ENCODE results near the gene CAMTA1. TPM values are rescaled to one million over a fixed set of nuclear protein-coding genes. Genes with fewer than 3 reads are reported as not detected.

Gene CAMTA1
- polyA plus RNA-seq, 3 donors from 2014 or later = 52.7 to 89.0 (median 71.0) TPM

DNA sequence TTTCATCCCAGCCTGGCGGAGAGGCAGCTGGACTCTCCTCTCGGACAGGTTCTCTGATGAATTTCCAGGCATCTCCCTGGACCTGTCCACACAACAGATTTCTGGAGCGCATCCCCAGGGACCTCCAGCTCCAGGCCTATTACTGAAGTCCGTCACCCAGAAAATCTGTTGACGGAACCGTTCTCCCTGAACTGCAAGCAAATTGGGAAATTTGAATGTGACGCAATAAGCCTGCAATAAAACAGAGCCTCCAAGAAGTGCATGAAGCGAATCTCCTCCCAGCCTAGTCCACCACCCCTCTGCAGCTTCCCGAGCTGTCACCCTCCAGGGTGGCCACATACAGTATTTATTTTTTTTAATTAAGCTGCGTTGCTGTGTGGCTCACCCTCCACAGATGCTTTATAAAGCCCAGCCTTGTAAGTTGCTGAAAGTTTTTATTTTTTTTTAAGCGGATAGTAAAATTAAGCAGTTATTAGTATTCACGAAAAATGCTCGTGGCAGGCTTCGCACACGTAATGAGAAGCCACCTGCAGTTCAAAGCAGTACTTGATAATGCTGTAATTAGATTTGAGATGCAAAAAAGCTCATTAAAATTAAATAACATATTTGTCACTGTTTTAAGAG is 173.3 kb downstream of the CAMTA1 start:
- Mint-ChIP-seq H3K36me3 (no peaks in the 10 kb centered on the region), H3K4me3 (no peak overlapping the region), H3K9me3 (peaks cover 0 to 2% (median 0%) of the 10 kb centered on the region in 6 donors), H3K27ac (no peak overlapping the region), H3K4me1 (peaks cover 3 to 4% of the 10 kb centered on the region in 2 donors), H3K27me3 (ENCODE audit: low read depth in 3 of 3) (peaks cover 3 to 12% (median 7%) of the 10 kb centered on the region in 3 donors)
- no peak for DNase-seq

DNA sequence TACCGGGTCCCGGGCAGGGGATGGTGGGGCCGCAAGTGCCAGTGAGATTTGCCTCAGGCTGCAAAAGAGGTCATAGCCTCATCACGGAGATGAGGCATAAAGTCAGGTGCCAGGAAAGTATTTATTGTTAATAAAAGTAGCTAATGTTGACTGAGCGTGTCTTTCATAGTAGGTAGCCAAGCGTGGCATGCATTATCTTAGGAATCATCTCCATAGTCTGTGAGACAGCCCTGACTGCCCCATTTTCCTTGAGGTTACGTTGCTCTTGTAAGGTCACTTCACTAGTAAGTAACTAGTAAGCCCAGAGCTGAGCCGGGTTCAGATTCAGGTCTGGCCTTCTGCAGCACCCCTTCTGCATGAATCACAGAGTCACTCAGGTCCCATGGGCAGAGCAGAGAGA is 174.2 kb downstream of the CAMTA1 start:
- no peaks in the 10 kb centered on the region for H3K36me3 Mint-ChIP-seq
- no peak overlapping the region for H3K27ac Mint-ChIP-seq
- H3K9me3 Mint-ChIP-seq = peaks cover 0 to 2% (median 0%) of the 10 kb centered on the region in 6 donors
- H3K4me1 Mint-ChIP-seq = peaks cover 4 to 7% of the 10 kb centered on the region in 2 donors
- H3K4me3 Mint-ChIP-seq = no peak overlapping the region
- peaks cover 3 to 14% (median 12%) of the 10 kb centered on the region in 3 donors for H3K27me3 Mint-ChIP-seq (ENCODE audit: low read depth in 3 of 3)
- DNase-seq = no peak

DNA sequence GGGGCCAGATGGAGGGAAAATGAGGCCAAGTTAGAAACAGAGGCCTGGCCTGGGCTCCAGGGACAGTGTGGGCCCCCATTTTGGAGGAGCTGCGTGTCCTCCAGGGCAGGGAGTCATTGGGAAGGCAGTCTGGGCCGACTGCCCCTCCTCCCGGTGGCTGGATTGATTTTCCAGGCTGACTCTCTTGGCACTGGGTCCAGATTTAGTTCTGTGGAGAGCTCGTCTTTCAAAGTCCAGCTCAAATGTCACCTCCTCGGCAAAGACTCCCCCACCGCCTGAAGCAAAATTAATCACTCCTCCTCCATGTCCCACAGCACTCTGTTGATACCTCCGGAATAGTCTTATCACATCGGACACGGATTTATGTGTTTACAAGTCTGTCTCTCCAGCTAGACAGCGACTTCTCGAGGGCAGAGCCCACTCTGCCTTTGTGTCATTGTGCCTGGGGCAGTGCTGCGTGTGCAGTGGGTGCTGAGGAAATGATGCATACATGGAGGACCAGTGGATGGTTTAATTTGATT is 175.1 kb downstream of the CAMTA1 start:
- no peak overlapping the region for H3K4me3 Mint-ChIP-seq
- H3K9me3 Mint-ChIP-seq = peaks cover 0 to 2% (median 0%) of the 10 kb centered on the region in 6 donors
- peaks cover 4 to 20% (median 12%) of the 10 kb centered on the region in 3 donors for H3K27me3 Mint-ChIP-seq (ENCODE audit: low read depth in 3 of 3)
- no peak overlapping the region for H3K27ac Mint-ChIP-seq
- H3K36me3 Mint-ChIP-seq = no peaks in the 10 kb centered on the region
- peaks cover 4 to 7% of the 10 kb centered on the region in 2 donors for H3K4me1 Mint-ChIP-seq
- DNase-seq = no peak

DNA sequence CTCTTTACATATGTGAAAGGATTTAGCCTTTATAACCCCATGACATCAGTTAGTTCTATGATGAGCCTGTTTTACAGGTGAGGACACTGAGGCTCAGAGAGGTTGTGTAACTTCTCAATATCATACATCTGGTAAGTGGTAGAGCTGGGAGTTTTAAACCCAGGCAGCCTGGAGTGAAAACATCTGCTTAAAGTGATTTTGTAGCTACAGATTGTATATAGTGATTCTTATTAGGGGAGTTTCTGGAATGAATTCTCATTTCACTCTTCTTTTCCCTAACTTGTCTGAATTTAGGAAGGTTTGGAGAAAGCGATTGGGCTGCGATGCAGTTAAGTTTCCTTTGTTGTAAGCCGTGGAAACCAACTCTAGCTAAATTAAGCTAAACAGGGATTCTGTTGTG is 175.6 kb downstream of the CAMTA1 start:
- DNase-seq = no peak
- Mint-ChIP-seq H3K4me3 (peak overlapping the region in 2 of 5 donors; percentile 21 to 23), H3K4me1 (peaks cover 4 to 7% of the 10 kb centered on the region in 2 donors), H3K27ac (no peak overlapping the region), H3K36me3 (no peaks in the 10 kb centered on the region), H3K9me3 (peaks cover 0 to 2% (median 0%) of the 10 kb centered on the region in 6 donors), H3K27me3 (ENCODE audit: low read depth in 3 of 3) (peaks cover 4 to 24% (median 12%) of the 10 kb centered on the region in 3 donors)

DNA sequence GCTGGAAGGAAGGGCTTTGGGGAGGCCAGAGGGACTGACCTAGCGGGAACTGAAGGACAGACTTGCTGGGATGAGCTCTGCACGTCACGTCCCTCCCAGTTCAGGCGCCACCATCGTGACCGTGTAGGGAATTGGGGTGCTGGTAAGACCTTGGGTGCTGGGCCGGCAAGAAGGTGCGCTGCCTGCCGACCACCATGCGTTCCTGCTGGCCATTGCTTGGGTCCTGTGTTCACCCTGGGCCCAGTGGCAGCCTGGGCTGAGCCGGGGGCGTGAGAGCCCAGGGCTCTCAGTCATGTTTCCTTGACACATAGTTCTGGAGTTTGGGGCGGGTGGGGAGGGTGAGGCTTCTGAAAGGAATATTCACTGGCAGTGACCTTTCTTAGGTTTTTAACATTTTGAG is 176.0 kb downstream of the CAMTA1 start:
- Mint-ChIP-seq H3K4me3 (peak overlapping the region in 2 of 5 donors; percentile 21 to 23), H3K9me3 (peaks cover 0 to 2% (median 0%) of the 10 kb centered on the region in 6 donors), H3K27ac (no peak overlapping the region), H3K36me3 (no peaks in the 10 kb centered on the region), H3K27me3 (ENCODE audit: low read depth in 3 of 3) (peaks cover 4 to 28% (median 10%) of the 10 kb centered on the region in 3 donors), H3K4me1 (peaks cover 4 to 7% of the 10 kb centered on the region in 2 donors)
- DNase-seq = no peak

DNA sequence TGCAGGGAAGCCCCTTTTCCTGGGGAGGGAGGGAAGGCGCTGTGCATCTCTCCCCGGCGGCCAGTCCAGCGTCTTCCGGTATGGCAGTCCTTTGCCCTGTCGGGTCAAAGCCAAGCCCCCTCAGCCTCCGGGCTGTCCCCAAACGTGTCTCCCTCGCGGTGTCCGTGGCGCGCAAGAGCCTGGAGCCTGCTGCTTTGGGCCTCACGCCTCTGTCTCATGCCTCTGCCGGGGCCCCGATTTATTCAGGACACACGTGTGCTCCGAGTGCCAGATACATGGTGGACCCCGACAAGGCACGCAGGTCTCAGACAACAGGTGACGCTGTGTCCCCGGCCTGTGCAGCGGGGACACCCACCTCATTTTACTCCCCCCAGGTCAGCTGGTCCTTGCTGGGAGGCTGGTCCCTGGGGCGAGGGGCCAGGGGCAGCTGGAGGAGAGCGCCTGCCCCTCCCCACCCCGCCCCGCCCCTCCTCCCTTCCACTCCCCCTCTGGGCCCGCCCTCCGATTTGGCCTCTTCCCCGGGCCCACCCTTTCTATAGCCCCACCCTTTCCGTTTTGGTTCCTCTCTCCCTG is 176.7 kb downstream of the CAMTA1 start:
- H3K27me3 Mint-ChIP-seq (ENCODE audit: low read depth in 3 of 3) = peaks cover 7 to 29% (median 8%) of the 10 kb centered on the region in 3 donors
- H3K27ac Mint-ChIP-seq = no peak overlapping the region
- peaks cover 4 to 7% of the 10 kb centered on the region in 2 donors for H3K4me1 Mint-ChIP-seq
- H3K4me3 Mint-ChIP-seq = peak overlapping the region in 2 of 5 donors; percentile 30 to 35
- peaks cover 0 to 2% (median 0%) of the 10 kb centered on the region in 6 donors for H3K9me3 Mint-ChIP-seq
- DNase-seq = no peak
- H3K36me3 Mint-ChIP-seq = no peaks in the 10 kb centered on the region

DNA sequence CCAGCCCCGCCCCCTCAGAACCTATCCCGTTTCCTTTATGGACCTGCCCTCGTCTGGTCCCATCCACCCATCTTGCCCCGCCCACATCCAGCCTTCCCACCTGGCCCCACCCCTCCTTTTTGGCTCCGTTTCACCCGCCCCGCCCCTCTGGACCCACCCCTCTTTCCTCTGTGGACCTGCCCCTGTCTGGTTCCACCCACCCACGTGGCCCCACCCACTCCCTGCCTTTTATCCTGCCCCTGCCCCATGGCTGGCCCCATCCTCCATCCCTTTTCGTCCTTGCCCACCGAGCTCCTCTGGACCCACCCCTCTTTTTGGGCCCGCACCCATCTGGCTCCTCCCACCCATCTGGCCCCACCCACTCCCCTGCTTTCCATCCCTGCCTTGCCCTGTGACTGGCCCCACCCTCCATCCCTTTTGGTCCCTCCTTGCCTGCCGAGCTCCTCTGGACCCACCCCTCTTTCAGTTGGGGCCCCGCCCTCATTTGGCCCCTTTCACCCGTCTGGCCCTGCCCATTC is 177.3 kb downstream of the CAMTA1 start:
- Mint-ChIP-seq H3K36me3 (no peaks in the 10 kb centered on the region), H3K4me3 (peak overlapping the region in 3 of 5 donors; percentile 17 to 37 (median 30)), H3K27me3 (ENCODE audit: low read depth in 3 of 3) (peaks cover 7 to 27% (median 10%) of the 10 kb centered on the region in 3 donors), H3K9me3 (peaks cover 0 to 2% (median 0%) of the 10 kb centered on the region in 6 donors), H3K4me1 (peaks cover 4 to 7% of the 10 kb centered on the region in 2 donors), H3K27ac (no peak overlapping the region)
- DNase-seq = no peak

DNA sequence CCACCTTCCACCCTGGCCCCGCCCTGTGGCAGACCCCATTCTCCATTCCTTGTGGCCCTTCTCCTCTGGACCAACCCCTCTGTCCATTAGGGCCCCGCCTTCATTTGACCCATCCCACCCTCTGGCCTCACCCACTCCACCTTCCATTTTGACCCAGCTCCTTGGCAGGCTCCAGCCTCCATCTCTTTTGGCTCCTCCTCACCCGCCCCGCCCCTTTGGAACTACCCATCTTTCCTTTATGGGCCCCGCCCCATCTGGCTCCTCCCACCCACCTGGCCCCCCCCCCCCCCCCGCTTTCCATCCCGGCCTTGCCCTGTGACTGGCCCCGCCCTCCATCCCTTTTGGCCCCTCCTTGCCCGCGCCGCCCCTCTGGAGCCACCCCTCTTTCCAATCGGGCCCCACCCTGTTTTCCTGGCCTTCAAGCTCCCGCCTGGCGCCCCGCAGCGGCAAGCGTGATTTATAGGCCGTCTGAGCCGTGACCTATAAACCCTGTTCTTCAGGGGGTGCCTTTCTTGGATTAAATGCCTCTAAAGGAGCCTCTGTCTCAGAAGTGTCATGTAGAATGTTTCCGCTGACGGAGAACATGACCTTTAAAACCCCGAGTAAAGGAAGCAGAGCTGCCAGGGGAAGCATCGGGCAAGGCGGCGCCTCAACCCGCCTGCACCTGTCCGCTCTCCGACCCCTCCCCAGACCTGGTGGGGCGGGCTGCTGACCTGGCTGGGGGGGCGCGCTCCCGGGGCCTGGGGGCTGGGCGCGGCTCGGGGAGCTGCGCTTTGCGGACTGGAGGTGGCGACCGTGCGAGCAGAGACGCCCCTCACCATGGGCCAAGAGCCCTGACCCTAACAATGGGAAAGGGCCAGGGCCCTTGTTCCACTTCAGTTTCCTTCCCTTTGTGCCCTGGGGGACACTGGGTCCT is 178.0 kb downstream of the CAMTA1 start:
- peaks cover 7 to 27% (median 13%) of the 10 kb centered on the region in 3 donors for H3K27me3 Mint-ChIP-seq (ENCODE audit: low read depth in 3 of 3)
- peaks cover 0 to 2% (median 0%) of the 10 kb centered on the region in 6 donors for H3K9me3 Mint-ChIP-seq
- H3K27ac Mint-ChIP-seq = peak overlapping the region in 1 of 6 donors; percentile 36
- peaks cover 4 to 7% of the 10 kb centered on the region in 2 donors for H3K4me1 Mint-ChIP-seq
- peak in 2 of 3 donors; percentile 6 to 8 for DNase-seq
- peak overlapping the region; percentile 37 to 75 (median 51) for H3K4me3 Mint-ChIP-seq
- H3K36me3 Mint-ChIP-seq = no peaks in the 10 kb centered on the region

DNA sequence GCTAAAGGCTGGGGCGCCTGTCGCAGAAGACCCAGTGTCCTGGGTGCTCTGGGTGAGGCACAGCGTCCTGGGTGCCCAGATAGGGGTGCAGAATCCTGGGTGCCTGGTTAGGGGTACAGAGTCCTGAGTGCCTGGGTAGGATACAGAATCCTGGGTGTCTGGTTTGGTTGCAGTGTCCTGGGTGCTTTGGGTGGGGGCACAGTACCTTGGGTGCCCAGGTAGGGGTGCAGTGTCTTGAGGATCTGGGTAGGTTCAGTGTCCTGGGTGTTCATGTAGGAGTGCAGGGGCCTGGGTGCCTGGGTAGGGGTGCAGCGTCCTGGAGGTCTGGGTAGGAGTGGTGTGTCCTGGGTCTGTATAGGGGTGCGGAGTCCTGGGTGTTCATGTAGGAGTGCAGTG is 178.7 kb downstream of the CAMTA1 start:
- H3K4me1 Mint-ChIP-seq = peaks cover 11 to 12% of the 10 kb centered on the region in 2 donors
- H3K27ac Mint-ChIP-seq = no peak overlapping the region
- H3K27me3 Mint-ChIP-seq (ENCODE audit: low read depth in 3 of 3) = peaks cover 7 to 29% (median 17%) of the 10 kb centered on the region in 3 donors
- H3K4me3 Mint-ChIP-seq = peak overlapping the region; percentile 20 to 51 (median 36)
- DNase-seq = no peak
- no peaks in the 10 kb centered on the region for H3K36me3 Mint-ChIP-seq
- peaks cover 0 to 2% (median 0%) of the 10 kb centered on the region in 6 donors for H3K9me3 Mint-ChIP-seq

DNA sequence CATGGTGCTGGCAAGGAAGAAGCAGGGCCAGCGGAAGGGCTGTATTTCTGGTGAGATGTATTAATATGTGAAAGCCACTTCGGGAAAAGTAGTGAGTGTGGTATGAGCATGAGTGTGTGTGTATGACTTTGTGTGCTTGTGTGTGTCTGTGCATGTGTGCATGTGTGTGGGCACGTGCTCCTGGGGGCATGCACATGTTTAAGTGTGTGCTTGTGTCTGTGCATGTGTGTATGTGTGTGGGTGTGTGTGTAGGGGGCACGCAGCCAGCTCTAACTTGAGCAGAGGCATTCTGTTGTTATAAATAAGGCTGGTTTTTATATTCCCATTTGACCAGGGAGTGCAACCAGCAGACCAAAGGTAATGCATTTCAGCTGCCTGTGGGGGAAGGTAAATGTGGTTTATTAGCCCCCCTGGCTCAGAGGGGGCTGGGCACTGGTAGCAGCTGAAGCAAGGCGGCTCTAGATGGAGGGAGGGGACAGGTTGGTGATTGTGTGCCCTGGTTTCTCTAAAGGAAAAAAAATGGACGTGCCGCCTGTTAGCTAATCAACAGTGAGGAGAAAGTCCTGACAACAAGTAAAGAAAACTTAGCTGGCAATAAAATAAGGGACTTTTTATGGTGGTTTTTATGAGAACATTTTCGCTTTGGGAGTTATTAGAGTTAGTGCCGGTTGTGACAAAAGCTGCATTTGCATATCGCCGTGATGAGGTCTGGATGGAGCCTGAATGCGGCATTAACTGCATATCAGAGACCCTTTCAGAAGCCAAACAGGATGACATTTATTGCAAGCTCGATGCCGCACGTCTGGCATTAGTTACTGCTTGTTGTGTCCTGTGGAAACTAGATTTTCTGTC is 180.1 kb downstream of the CAMTA1 start:
- Mint-ChIP-seq H3K9me3 (peaks cover 0 to 2% (median 0%) of the 10 kb centered on the region in 6 donors), H3K4me3 (no peak overlapping the region), H3K36me3 (no peaks in the 10 kb centered on the region), H3K4me1 (peaks cover 15 to 16% of the 10 kb centered on the region in 2 donors), H3K27me3 (ENCODE audit: low read depth in 3 of 3) (peaks cover 11 to 29% (median 16%) of the 10 kb centered on the region in 3 donors), H3K27ac (no peak overlapping the region)
- no peak for DNase-seq

DNA sequence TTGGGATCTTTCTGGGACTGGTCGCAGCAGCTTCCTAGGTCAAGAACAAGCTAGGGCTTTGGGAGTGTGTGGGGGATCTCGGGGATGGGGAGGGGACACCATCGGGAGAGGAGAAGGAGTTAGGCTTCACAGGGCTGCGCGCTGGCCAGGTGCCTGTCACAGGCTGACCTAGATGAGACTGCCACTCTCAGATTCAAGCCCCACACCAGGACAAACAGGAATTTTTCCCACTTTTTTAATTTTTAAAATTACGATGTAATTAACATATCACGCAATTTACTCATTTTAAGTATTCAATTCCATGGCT is 180.6 kb downstream of the CAMTA1 start:
- Mint-ChIP-seq H3K9me3 (peaks cover 0 to 2% (median 0%) of the 10 kb centered on the region in 6 donors), H3K36me3 (no peaks in the 10 kb centered on the region), H3K4me3 (no peak overlapping the region), H3K27me3 (ENCODE audit: low read depth in 3 of 3) (peaks cover 11 to 28% (median 11%) of the 10 kb centered on the region in 3 donors), H3K4me1 (peaks cover 14 to 15% of the 10 kb centered on the region in 2 donors), H3K27ac (no peak overlapping the region)
- no peak for DNase-seq

DNA sequence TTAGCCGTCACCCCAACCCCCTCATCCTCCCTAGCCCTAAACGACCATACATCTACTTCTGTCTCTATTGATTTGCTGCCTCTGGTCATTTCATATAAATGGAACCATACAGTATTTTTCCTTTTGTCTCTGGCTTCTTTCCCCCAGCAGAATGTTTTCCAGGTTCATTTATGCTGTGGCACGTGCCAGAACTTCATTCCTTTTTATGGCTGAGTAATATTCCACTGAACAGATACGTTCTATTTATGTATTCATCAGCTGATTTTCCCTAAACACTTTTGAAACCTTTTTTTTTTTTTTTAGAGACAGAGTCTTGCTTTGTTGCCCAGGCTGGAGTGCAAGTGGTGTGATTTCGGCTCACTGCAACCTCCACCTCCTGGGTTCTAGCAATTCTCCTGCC is 181.1 kb downstream of the CAMTA1 start:
- Mint-ChIP-seq H3K27me3 (ENCODE audit: low read depth in 3 of 3) (peaks cover 10 to 28% (median 11%) of the 10 kb centered on the region in 3 donors), H3K4me3 (no peak overlapping the region)

More for the DNA sequence above, 181.1 kb downstream of the CAMTA1 start:
- H3K27ac Mint-ChIP-seq = no peak overlapping the region
- H3K36me3 Mint-ChIP-seq = no peaks in the 10 kb centered on the region
- H3K9me3 Mint-ChIP-seq = peaks cover 0 to 2% (median 0%) of the 10 kb centered on the region in 6 donors
- H3K4me1 Mint-ChIP-seq = peaks cover 11 to 15% of the 10 kb centered on the region in 2 donors
- no peak for DNase-seq

Data from immature natural killer cell (primary cell).